HCT116 (cell line): Measurements from ENCODE around the gene LSS. TPM values are rescaled to one million over a fixed set of nuclear protein-coding genes. Genes with fewer than 3 reads are reported as not detected.

Experiments used
- ATAC-seq: fragments of 200-7000 bp; cut with Tn5 transposase; 2 replicates; pipeline ENCODE4 v1.9.1; 2020; ENCODE audit warnings: mild to moderate bottlenecking, moderate library complexity
- BruUV-seq: library from RNA; stranded (reverse); fragments of 400-500 nt; replicated peaks from 2 replicates; lab custom pipeline; 2021; lab: Mats Ljungman, UMichigan
- CTCF ChIA-PET: fragments of 300-600 bp; sonication (Branson Sonifier 250); formaldehyde crosslinking; loops from one replicate; lab custom pipeline; 2021; ENCODE audit warnings: antibody characterized with exemption; lab: Charles Lee
- POLR2A ChIA-PET: fragments of 300-600, 350-600 bp; sonication (Branson Sonifier 250); formaldehyde crosslinking; loops from one replicate; lab custom pipeline; 2021; ENCODE audit warnings: antibody characterized with exemption; lab: Charles Lee
- RAD21 ChIA-PET, 2 experiments: fragments of 300-600 bp; sonication (Branson Sonifier 250); formaldehyde crosslinking; loops; one replicate each; lab custom pipeline; 2023; ENCODE audit warnings: low total read pairs in 2 of 2; ENCODE audit not compliant: uncharacterized antibody in 2 of 2, unreplicated experiment in 2 of 2, low non-redundant PET in 1 of 2; lab: Charles Lee
- DNase-seq: peaks from one replicate; pipeline ENCODE4 v3.0.0-alpha.2; 2010; ENCODE audit warnings: low read depth, low spot score
- H2AFZ ChIP-seq: fragments of 200-600 bp; shearing (Covaris generic), sonication (generic); 2 replicates; pipeline ENCODE4 v1.6.1; 2017; ENCODE audit warnings: low read depth, mixed run types, mixed read lengths, antibody characterized with exemption, low read length; ENCODE audit not compliant: poor library complexity, severe bottlenecking
- H3K27ac ChIP-seq: 2 replicates; pipeline ENCODE4 v1.5.1; 2012; ENCODE audit warnings: low read depth, low read length
- H3K27me3 ChIP-seq: fragments of 200-600 bp; sonication (generic); 2 replicates; pipeline ENCODE4 v1.6.1; 2016; ENCODE audit warnings: mixed run types, low read length, mixed read lengths; ENCODE audit not compliant: insufficient read depth
- H3K36me3 ChIP-seq, 2 experiments: fragments of 200-500 bp in 1 of 2; fragments of 200-600 bp in 1 of 2; sonication (Bioruptor generic) in 1 of 2; sonication (generic) in 1 of 2; 2 replicates each; pipeline versions ENCODE4 v1.5.1 to v1.6.1; 2014 to 2016; ENCODE audit warnings: low read length in 2 of 2, inconsistent platforms in 1 of 2, mixed read lengths in 1 of 2, mixed run types in 1 of 2; ENCODE audit not compliant: insufficient read depth in 2 of 2, control insufficient read depth in 1 of 2
- H3K4me1 ChIP-seq, 2 experiments: fragments of 200-600 bp in 1 of 2; sonication (generic) in 1 of 2; 2 replicates each; pipeline versions ENCODE4 v1.5.1 to v1.6.1; 2012 to 2017; ENCODE audit warnings: low read length in 2 of 2, inconsistent platforms in 1 of 2, mild to moderate bottlenecking in 1 of 2, mixed read lengths in 1 of 2, mixed run types in 1 of 2, moderate library complexity in 1 of 2; ENCODE audit not compliant: insufficient read depth in 2 of 2, control insufficient read depth in 1 of 2
- H3K4me2 ChIP-seq: fragments of 200-600 bp; sonication (generic); 2 replicates; pipeline ENCODE4 v1.6.1; 2017; ENCODE audit warnings: mixed run types, low read length, mixed read lengths
- H3K4me3 ChIP-seq, 2 experiments: fragments of 200-600 bp in 1 of 2; sonication (generic) in 1 of 2; replicated peaks in 1 of 2; 2 replicates each; pipeline ENCODE4 v1.5.1; 2011 to 2016; ENCODE audit warnings: low read length in 2 of 2, control low read depth in 1 of 2, low read depth in 1 of 2, mild to moderate bottlenecking in 1 of 2, mixed read lengths in 1 of 2, mixed run types in 1 of 2
- H3K79me2 ChIP-seq: fragments of 200-600 bp; sonication (generic); 2 replicates; pipeline ENCODE4 v1.6.1; 2017; ENCODE audit warnings: mild to moderate bottlenecking, mixed run types, low read length, moderate library complexity, mixed read lengths; ENCODE audit not compliant: insufficient read depth
- H3K9ac ChIP-seq: fragments of 200-600 bp; sonication (generic); 2 replicates; pipeline ENCODE4 v1.6.1; 2016; ENCODE audit warnings: low read length, mixed read lengths
- H3K9me2 ChIP-seq: fragments of 200-600 bp; sonication (generic), shearing (Covaris generic); 2 replicates; pipeline ENCODE4 v1.6.1; 2017; ENCODE audit warnings: mixed run types, mild to moderate bottlenecking, moderate library complexity; ENCODE audit not compliant: insufficient read depth
- H3K9me3 ChIP-seq, 2 experiments: fragments of 200-500 bp in 1 of 2; fragments of 200-600 bp in 1 of 2; sonication (Bioruptor generic) in 1 of 2; sonication (generic) in 1 of 2; 2 replicates each; pipeline ENCODE4 v1.6.1; 2014 to 2017; ENCODE audit warnings: low read length in 2 of 2, mixed read lengths in 2 of 2, inconsistent platforms in 1 of 2, low read depth in 1 of 2, mild to moderate bottlenecking in 1 of 2, mixed run types in 1 of 2, moderate library complexity in 1 of 2; ENCODE audit not compliant: control insufficient read depth in 1 of 2, insufficient read depth in 1 of 2
- H4K20me1 ChIP-seq: fragments of 200-600 bp; sonication (generic), shearing (Covaris generic); 2 replicates; pipeline ENCODE4 v1.6.1; 2017; ENCODE audit warnings: mixed run types, mild to moderate bottlenecking, moderate library complexity; ENCODE audit not compliant: insufficient read depth
- ATF3 ChIP-seq: IDR thresholded peaks from 2 replicates; pipeline ENCODE4 v1.6.1; 2012
- CBX3 ChIP-seq: IDR thresholded peaks from 2 replicates; pipeline ENCODE4 v1.6.1; 2012; ENCODE audit warnings: low read depth
- CEBPB ChIP-seq: IDR thresholded peaks from 2 replicates; pipeline ENCODE4 v1.6.1; 2012; ENCODE audit warnings: low read depth
- ELF1 ChIP-seq: IDR thresholded peaks from 2 replicates; pipeline ENCODE4 v1.6.1; 2012; ENCODE audit warnings: low read depth, borderline replicate concordance
- EZH2 ChIP-seq: fragments of 200-600 bp; sonication (generic); IDR thresholded peaks from 2 replicates; pipeline ENCODE4 v1.6.1; 2017; ENCODE audit warnings: antibody characterized with exemption, mixed run types
- JUND ChIP-seq: IDR thresholded peaks from 2 replicates; pipeline ENCODE4 v1.6.1; 2012
- MAX ChIP-seq: IDR thresholded peaks from 2 replicates; pipeline ENCODE4 v1.6.1; 2012
- RAD21 ChIP-seq: IDR thresholded peaks from 2 replicates; pipeline ENCODE4 v1.6.1; 2012; ENCODE audit warnings: low read depth, mild to moderate bottlenecking
- SRF ChIP-seq: IDR thresholded peaks from 2 replicates; pipeline ENCODE4 v1.6.1; 2012; ENCODE audit warnings: low read depth
- TCF7L2 ChIP-seq: IDR thresholded peaks from 2 replicates; pipeline ENCODE4 v1.7.0; 2011; ENCODE audit warnings: borderline replicate concordance, inconsistent platforms; ENCODE audit not compliant: insufficient read depth, insufficient read length; ENCODE audit errors: extremely low read depth
- YY1 ChIP-seq: IDR thresholded peaks from 2 replicates; pipeline ENCODE4 v1.6.1; 2011; ENCODE audit warnings: low read length, low read depth, moderate library complexity, mild to moderate bottlenecking; ENCODE audit not compliant: insufficient replicate concordance; ENCODE audit errors: extremely low read depth
- intact Hi-C: fragments of 100-400 bp; cut with micrococcal nuclease; formaldehyde crosslinking; loops from 2 replicates; pipeline ENCODE4 v1.10.0; 2022
- total RNA-seq: library from RNA; stranded (reverse); gene quantifications from one replicate; pipeline ENCODE4 v1.2.1, GENCODE V29; 2021; ENCODE audit not compliant: unreplicated experiment

LSS gene
- total RNA-seq, 1 experiment from 2014 or later = 44.7 TPM

GRCh38 chr21:46185716-46186115 is 42.9 kb downstream of the LSS start:
- no peak overlapping the region for H3K27ac ChIP-seq
- intact Hi-C loops = no loop called here
- CTCF ChIA-PET = no interaction called here
- H3K4me2 ChIP-seq = no peak overlapping the region
- no peaks in the 10 kb centered on the region for H3K79me2 ChIP-seq
- ATAC-seq = no peak
- POLR2A ChIA-PET = no interaction called here
- no peak for TF ChIP-seq SRF
- no peak for TF ChIP-seq ATF3
- no peak for TF ChIP-seq MAX
- TF ChIP-seq ELF1 = no peak
- no peak for TF ChIP-seq TCF7L2
- no peak for TF ChIP-seq YY1
- no peak for TF ChIP-seq CBX3
- no peak for TF ChIP-seq CEBPB
- TF ChIP-seq RAD21 = no peak
- TF ChIP-seq JUND = no peak
- no peak for TF ChIP-seq EZH2
- H3K9me2 ChIP-seq = no peaks in the 10 kb centered on the region
- no peaks in the 10 kb centered on the region for H3K27me3 ChIP-seq
- no peak overlapping the region for H3K4me3 ChIP-seq
- H3K9ac ChIP-seq = no peak overlapping the region
- H3K4me1 ChIP-seq = peaks cover 14 to 19% of the 10 kb centered on the region in 2 experiments
- H3K9me3 ChIP-seq = no peaks in the 10 kb centered on the region
- no peaks in the 10 kb centered on the region for H4K20me1 ChIP-seq
- H3K36me3 ChIP-seq = no peaks in the 10 kb centered on the region
- no peak overlapping the region for H2AFZ ChIP-seq
- DNase-seq = no peak
- RAD21 ChIA-PET = no interaction called here
- no TSS peak for BruUV-seq
